Measurements from ENCODE around the gene DNAAF5.

DNAAF5 gene

GRCh38 chr7:781186-781849, 54.8 kb downstream of the DNAAF5 start:
- in situ Hi-C loops (cut with HindIII; ENCODE audit: low sequenced_read_pairs): loop anchor here (25.0 kb wide), 1 partner anchor 181 kb away; the partner anchor contains the start of gene ADAP1
- DNase-seq (ENCODE audit: low read depth): no peak
- no peak for TF ChIP-seq CTCF (IDR thresholded peaks at IDR 0.05; ENCODE audit: low read depth, low read length, missing control alignments)
- H3K4me3 ChIP-seq (ENCODE audit: low read depth, low read length): no peak overlapping the region

GRCh38 chr7:781936-782529, 55.5 kb downstream of the DNAAF5 start:
- DNase-seq (ENCODE audit: low read depth): no peak
- no peak for TF ChIP-seq CTCF (IDR thresholded peaks at IDR 0.05; ENCODE audit: low read depth, low read length, missing control alignments)
- no peak overlapping the region for H3K4me3 ChIP-seq (ENCODE audit: low read depth, low read length)
- in situ Hi-C loops (cut with HindIII; ENCODE audit: low sequenced_read_pairs): loop anchor here (25.0 kb wide), 1 partner anchor 180 kb away; the partner anchor contains the start of gene ADAP1

- no peak for DNase-seq (ENCODE audit: low read depth)
- no peak overlapping the region for H3K4me3 ChIP-seq (ENCODE audit: low read depth, low read length)
- in situ Hi-C loops (cut with HindIII; ENCODE audit: low sequenced_read_pairs): loop anchor here (25.0 kb wide), 1 partner anchor 179 kb away; the partner anchor contains the start of gene ADAP1
- TF ChIP-seq CTCF (IDR thresholded peaks at IDR 0.05; ENCODE audit: low read depth, low read length, missing control alignments): no peak
Observed at GRCh38 chr7:782718-783449, 56.4 kb downstream of the DNAAF5 start.

GRCh38 chr7:783556-784490, 57.3 kb downstream of the DNAAF5 start:
- in situ Hi-C loops (cut with HindIII; ENCODE audit: low sequenced_read_pairs): loop anchor here (25.0 kb wide), 1 partner anchor 178 kb away; the partner anchor contains the start of gene ADAP1
- TF ChIP-seq CTCF (IDR thresholded peaks at IDR 0.05; ENCODE audit: low read depth, low read length, missing control alignments): no peak
- no peak overlapping the region for H3K4me3 ChIP-seq (ENCODE audit: low read depth, low read length)
- no peak for DNase-seq (ENCODE audit: low read depth)

GRCh38 chr7:784971-785370, 58.5 kb downstream of the DNAAF5 start:
- TF ChIP-seq CTCF (IDR thresholded peaks at IDR 0.05; ENCODE audit: low read depth, low read length, missing control alignments): no peak
- no peak overlapping the region for H3K4me3 ChIP-seq (ENCODE audit: low read depth, low read length)
- in situ Hi-C loops (cut with HindIII; ENCODE audit: low sequenced_read_pairs): loop anchor here (5.0 to 25.0 kb wide), 3 partner anchors 57 to 177 kb away; partner anchors contain the start of gene ADAP1
- no peak for DNase-seq (ENCODE audit: low read depth)
